Immature natural killer cell (primary cell): Measurements from ENCODE around the gene SLF2. TPM values are rescaled to one million over a fixed set of nuclear protein-coding genes. Genes with fewer than 3 reads are reported as not detected.

Source experiments
- DNase-seq, 3 donors: peaks; one replicate each; pipeline ENCODE4 v3.0.0; 2022; ENCODE audit warnings: mixed read lengths in 1 of 3
- H3K27ac Mint-ChIP-seq, 6 donors: one replicate each; pipeline ENCODE4 v1.8.0; 2020; ENCODE audit warnings: mixed read lengths in 6 of 6, mild to moderate bottlenecking in 5 of 6, inconsistent platforms in 4 of 6, moderate library complexity in 3 of 6
- H3K27me3 Mint-ChIP-seq, 3 donors: one replicate each; pipeline ENCODE4 v1.8.0; 2020 to 2021; ENCODE audit warnings: low read depth in 3 of 3, mild to moderate bottlenecking in 3 of 3, mixed read lengths in 3 of 3, moderate library complexity in 3 of 3, inconsistent platforms in 1 of 3
- H3K36me3 Mint-ChIP-seq, 3 donors: one replicate each; pipeline ENCODE4 v1.8.0; 2020; ENCODE audit warnings: mixed read lengths in 3 of 3, inconsistent platforms in 2 of 3, mild to moderate bottlenecking in 2 of 3
- H3K4me1 Mint-ChIP-seq, 2 donors: one replicate each; pipeline ENCODE4 v1.8.0; 2020; ENCODE audit warnings: inconsistent platforms in 2 of 2, mild to moderate bottlenecking in 2 of 2, mixed read lengths in 2 of 2, moderate library complexity in 1 of 2
- H3K4me3 Mint-ChIP-seq, 5 donors: one replicate each; pipeline ENCODE4 v1.8.0; 2020; ENCODE audit warnings: mild to moderate bottlenecking in 5 of 5, mixed read lengths in 5 of 5, inconsistent platforms in 3 of 5, moderate library complexity in 3 of 5
- H3K9me3 Mint-ChIP-seq, 6 donors: one replicate each; pipeline ENCODE4 v1.8.0; 2020; ENCODE audit warnings: mild to moderate bottlenecking in 6 of 6, mixed read lengths in 6 of 6, inconsistent platforms in 4 of 6, moderate library complexity in 3 of 6
- polyA plus RNA-seq, 3 donors: library from polyadenylated mRNA; unstranded; fragments of 300-500 nt; fragmentation: Illumina TruSeq; gene quantifications; one replicate each; pipeline ENCODE4 v1.2.3, GENCODE V29; 2021

SLF2 gene
- polyA plus RNA-seq, 3 donors from 2014 or later = 6.1 to 21.3 (median 8.9) TPM

DNA sequence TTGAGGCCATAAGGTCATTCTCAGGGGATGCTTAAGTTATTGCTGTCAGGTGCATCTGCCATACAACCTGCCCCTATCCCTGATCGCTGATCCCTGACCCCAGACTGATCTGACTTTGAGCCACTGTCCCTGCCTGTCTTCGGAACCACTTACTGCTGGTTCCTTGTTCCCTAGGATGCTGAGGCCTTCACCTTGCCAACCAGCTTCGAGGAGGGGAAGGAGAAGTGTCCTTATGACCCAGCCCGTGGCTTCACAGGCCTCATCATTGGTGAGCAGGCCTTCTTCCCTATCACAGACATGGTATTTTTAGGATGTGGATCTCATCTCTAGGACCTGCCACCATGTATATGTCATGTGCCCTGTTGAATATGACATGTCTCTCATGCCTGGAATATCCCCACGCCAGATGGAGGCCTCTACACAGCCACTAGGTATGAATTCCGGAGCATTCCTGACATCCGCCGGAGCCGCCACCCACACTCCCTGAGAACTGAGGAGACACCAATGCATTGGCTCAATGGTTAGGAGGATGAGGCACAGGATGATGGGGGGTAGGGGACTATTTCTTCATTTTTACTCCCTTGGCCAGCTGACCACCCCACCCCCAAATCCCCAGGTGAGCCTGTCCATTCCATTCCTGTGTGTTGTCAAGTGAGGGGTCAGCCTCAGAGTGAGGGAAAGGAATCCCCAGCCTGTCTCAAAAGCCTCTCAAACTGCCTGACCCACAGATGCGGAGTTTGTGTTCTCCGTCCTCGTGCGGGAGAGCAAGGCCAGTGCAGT, 65.5 kb downstream of the SLF2 start:
- no peaks in the 10 kb centered on the region for H3K4me1 Mint-ChIP-seq
- peaks cover 11 to 19% (median 18%) of the 10 kb centered on the region in 3 donors for H3K36me3 Mint-ChIP-seq
- no peak overlapping the region for H3K4me3 Mint-ChIP-seq
- H3K27me3 Mint-ChIP-seq = peaks cover 0 to 2% (median 2%) of the 10 kb centered on the region in 3 donors
- no peak overlapping the region for H3K27ac Mint-ChIP-seq
- no peak for DNase-seq
- H3K9me3 Mint-ChIP-seq = no peaks in the 10 kb centered on the region

DNA sequence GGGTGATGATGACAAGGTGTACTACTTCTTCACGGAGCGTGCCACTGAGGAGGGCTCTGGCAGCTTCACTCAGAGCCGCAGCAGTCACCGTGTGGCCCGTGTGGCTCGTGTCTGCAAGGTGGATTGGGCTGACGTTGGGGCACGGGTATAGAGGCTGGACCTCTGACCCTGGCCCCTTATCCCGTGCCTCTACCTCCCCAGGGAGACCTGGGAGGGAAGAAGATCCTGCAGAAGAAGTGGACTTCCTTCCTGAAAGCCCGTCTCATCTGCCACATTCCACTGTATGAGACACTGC, 66.1 kb downstream of the SLF2 start:
- Mint-ChIP-seq H3K27ac (no peak overlapping the region), H3K36me3 (peaks cover 11 to 19% (median 18%) of the 10 kb centered on the region in 3 donors)

GRCh38 chr10:100979791-100980272, 67.1 kb downstream of the SLF2 start:
- no peak for DNase-seq
- Mint-ChIP-seq H3K27ac (no peak overlapping the region), H3K36me3 (peaks cover 11 to 19% (median 18%) of the 10 kb centered on the region in 3 donors), H3K9me3 (no peaks in the 10 kb centered on the region), H3K27me3 (peaks cover 0 to 2% (median 2%) of the 10 kb centered on the region in 3 donors), H3K4me3 (no peak overlapping the region), H3K4me1 (no peaks in the 10 kb centered on the region)

More for the DNA sequence above, 66.1 kb downstream of the SLF2 start:
- Mint-ChIP-seq H3K27me3 (peaks cover 0 to 2% (median 2%) of the 10 kb centered on the region in 3 donors), H3K9me3 (no peaks in the 10 kb centered on the region), H3K4me3 (no peak overlapping the region), H3K4me1 (no peaks in the 10 kb centered on the region)
- DNase-seq = no peak

DNA sequence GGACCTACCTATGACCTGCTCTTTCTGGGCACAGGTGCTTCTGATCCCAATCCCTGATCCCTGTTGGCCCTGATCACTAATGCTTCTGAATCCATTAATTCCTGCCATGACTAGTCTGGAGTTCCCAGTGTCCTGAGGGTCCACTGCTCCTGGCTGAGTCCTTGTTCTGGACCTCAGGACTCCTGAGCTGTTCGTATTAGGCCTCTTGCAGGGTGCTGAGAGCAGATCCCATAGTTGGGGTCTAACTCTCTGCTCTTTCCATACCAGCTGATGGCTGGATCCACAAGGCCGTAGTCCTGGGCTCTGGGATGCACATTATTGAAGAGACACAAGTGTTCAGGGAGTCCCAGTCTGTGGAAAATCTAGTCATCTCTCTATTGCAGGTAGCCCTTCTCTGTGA, 67.5 kb downstream of the SLF2 start:
- no peaks in the 10 kb centered on the region for H3K4me1 Mint-ChIP-seq
- peaks cover 0 to 2% (median 2%) of the 10 kb centered on the region in 3 donors for H3K27me3 Mint-ChIP-seq
- DNase-seq = no peak
- no peaks in the 10 kb centered on the region for H3K9me3 Mint-ChIP-seq
- H3K27ac Mint-ChIP-seq = peak overlapping the region in 1 of 6 donors; percentile 55
- no peak overlapping the region for H3K4me3 Mint-ChIP-seq
- peaks cover 11 to 19% (median 18%) of the 10 kb centered on the region in 3 donors for H3K36me3 Mint-ChIP-seq

DNA sequence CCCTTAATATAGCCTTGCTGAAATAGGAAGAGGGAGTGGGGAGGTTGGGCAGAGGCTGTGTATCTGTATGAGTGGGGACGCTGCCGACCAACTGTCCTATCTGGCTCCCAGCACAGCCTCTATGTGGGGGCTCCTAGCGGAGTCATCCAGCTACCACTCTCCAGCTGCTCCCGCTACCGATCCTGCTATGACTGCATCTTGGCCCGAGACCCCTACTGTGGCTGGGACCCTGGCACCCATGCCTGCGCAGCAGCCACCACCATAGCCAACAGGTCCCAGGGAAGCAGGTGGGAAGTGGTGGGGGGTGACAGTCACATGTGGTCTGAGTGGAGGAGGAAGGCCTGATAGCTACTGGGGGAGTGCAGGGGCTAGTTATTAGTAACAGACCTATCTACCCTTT, 67.9 kb downstream of the SLF2 start:
- no peak overlapping the region for H3K27ac Mint-ChIP-seq
- no peak for DNase-seq

DNA sequence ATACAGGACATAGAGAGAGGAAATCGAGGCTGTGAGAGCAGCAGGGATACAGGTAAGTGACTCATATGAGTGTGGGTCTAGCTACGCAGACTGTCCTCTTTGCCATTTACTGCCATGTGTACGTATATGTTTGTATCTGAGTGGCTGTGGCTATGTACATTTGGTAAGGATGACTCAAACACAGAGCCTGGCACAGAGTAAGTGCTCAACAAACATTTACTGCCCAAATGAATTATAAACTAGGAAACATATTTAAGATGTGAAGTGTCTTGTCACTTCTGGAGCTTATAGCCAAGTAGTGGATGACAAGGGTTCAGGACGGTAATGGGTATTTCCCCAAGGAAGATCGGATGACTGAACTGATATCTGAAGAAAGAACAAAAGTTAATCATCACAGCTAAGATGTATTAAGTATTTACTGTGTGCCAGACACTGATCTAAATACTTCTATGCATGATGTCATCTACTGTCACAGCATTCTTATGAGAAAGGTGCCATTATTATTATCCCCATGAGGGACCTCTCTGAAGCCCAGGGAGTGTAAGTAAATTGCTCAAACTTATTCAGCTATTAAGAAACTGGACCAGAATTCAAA, 68.5 kb downstream of the SLF2 start:
- H3K27ac Mint-ChIP-seq = no peak overlapping the region
- no peak overlapping the region for H3K4me3 Mint-ChIP-seq
- peaks cover 11 to 22% (median 19%) of the 10 kb centered on the region in 3 donors for H3K36me3 Mint-ChIP-seq
- peaks cover 8 to 9% of the 10 kb centered on the region in 2 donors for H3K4me1 Mint-ChIP-seq
- DNase-seq = no peak
- H3K27me3 Mint-ChIP-seq = peaks cover 0 to 2% (median 2%) of the 10 kb centered on the region in 3 donors
- H3K9me3 Mint-ChIP-seq = no peaks in the 10 kb centered on the region

More for the DNA sequence above, 67.9 kb downstream of the SLF2 start:
- peaks cover 11 to 21% (median 19%) of the 10 kb centered on the region in 3 donors for H3K36me3 Mint-ChIP-seq
- H3K4me1 Mint-ChIP-seq = peaks cover 3% of the 10 kb centered on the region in 2 donors
- H3K9me3 Mint-ChIP-seq = no peaks in the 10 kb centered on the region
- H3K4me3 Mint-ChIP-seq = no peak overlapping the region
- peaks cover 0 to 2% (median 2%) of the 10 kb centered on the region in 3 donors for H3K27me3 Mint-ChIP-seq

GRCh38 chr10:100982916-100983830, 70.4 kb downstream of the SLF2 start:
- no peak for DNase-seq
- Mint-ChIP-seq H3K9me3 (no peaks in the 10 kb centered on the region), H3K27me3 (peaks cover 0 to 7% (median 2%) of the 10 kb centered on the region in 3 donors), H3K4me1 (peaks cover 26 to 28% of the 10 kb centered on the region in 2 donors), H3K27ac (peak overlapping the region in 2 of 6 donors; percentile 14 to 61), H3K4me3 (no peak overlapping the region), H3K36me3 (peaks cover 11 to 19% (median 15%) of the 10 kb centered on the region in 3 donors)

DNA sequence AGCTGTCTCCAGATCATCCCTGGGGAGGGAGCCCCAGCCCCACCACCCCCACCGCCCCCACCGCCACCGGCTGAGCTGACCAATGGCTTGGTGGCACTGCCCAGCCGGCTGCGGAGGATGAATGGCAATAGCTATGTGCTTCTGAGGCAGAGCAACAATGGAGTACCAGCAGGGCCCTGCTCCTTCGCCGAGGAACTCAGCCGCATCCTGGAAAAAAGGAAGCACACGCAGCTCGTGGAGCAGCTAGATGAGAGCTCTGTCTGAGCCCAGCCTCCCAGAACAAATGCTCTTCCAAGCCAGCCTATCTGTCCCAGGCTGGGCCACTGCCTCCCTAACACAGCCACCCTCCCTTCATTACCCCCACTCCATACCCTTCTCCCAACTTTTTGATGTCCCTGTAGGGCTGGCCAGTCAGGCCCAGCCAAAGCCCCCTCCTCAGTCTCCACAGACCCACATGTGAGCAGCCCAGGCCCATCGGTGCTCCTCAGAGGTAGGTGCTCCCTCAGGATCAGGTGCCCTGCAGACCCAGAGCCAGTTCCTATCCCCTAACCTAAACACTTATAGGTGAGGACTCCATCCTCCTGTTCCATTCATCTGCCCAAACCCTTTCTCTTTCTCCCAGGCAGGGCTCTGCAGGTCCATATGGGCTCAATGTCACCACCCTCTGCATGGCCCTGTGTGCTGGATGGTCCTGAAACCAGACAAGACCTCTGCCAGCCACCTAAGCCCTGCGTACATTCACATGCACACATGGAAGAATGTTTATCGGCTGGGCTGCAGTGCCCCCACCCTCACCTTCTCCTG, 71.3 kb downstream of the SLF2 start:
- H3K27me3 Mint-ChIP-seq = peaks cover 0 to 7% (median 2%) of the 10 kb centered on the region in 3 donors
- H3K4me1 Mint-ChIP-seq = peaks cover 26 to 28% of the 10 kb centered on the region in 2 donors
- H3K27ac Mint-ChIP-seq = no peak overlapping the region
- peaks cover 9 to 19% (median 15%) of the 10 kb centered on the region in 3 donors for H3K36me3 Mint-ChIP-seq
- no peaks in the 10 kb centered on the region for H3K9me3 Mint-ChIP-seq
- no peak for DNase-seq
- H3K4me3 Mint-ChIP-seq = no peak overlapping the region

DNA sequence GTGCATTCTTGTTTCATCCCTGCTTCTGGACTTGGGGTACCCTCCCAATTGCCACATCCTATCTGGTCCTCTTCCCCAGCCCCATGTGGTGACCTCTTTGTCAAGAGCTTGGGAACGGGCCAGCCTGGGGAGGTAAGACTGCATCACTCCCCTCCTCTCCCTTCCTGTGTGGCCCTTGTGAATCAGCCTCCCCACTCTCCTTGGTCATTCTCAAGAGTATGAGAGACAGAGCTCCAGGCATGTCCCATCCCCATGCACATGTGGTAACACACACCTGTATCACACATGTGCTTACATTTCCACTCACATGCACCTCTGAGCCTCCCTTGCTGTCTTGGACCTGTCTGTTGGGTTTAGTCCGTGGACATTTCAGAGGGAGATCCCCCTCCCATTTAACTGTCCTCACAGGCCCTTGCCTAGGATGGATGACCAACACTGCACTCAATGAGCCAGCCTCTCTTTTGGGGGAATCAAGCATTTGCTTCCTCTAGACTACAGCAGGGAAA, 72.0 kb downstream of the SLF2 start:
- Mint-ChIP-seq H3K27ac (no peak overlapping the region), H3K27me3 (peaks cover 0 to 7% (median 2%) of the 10 kb centered on the region in 3 donors), H3K4me1 (peaks cover 26 to 28% of the 10 kb centered on the region in 2 donors), H3K36me3 (peaks cover 7 to 19% (median 15%) of the 10 kb centered on the region in 3 donors), H3K9me3 (no peaks in the 10 kb centered on the region), H3K4me3 (peak overlapping the region in 1 of 5 donors; percentile 33)
- DNase-seq = no peak

GRCh38 chr10:100985336-100985735, 72.6 kb downstream of the SLF2 start:
- H3K27me3 Mint-ChIP-seq = peaks cover 0 to 7% (median 2%) of the 10 kb centered on the region in 3 donors
- peak overlapping the region in 3 of 5 donors; percentile 58 to 93 (median 91) for H3K4me3 Mint-ChIP-seq
- DNase-seq = no peak
- peaks cover 26 to 28% of the 10 kb centered on the region in 2 donors for H3K4me1 Mint-ChIP-seq
- H3K9me3 Mint-ChIP-seq = no peaks in the 10 kb centered on the region
- peaks cover 8 to 21% (median 17%) of the 10 kb centered on the region in 3 donors for H3K36me3 Mint-ChIP-seq
- no peak overlapping the region for H3K27ac Mint-ChIP-seq

GRCh38 chr10:100986623-100986951, 73.8 kb downstream of the SLF2 start:
- no peak for DNase-seq

GRCh38 chr10:100986952-100987684, 74.4 kb downstream of the SLF2 start, which contains the start of the genes MRPL43 and TWNK:
TSS of gene MRPL43 (minus strand) at chr10:100987497. CDS start at chr10:100987443, 54 bp downstream.
TSS of gene TWNK (plus strand) at chr10:100987543. CDS start at chr10:100988211, 668 bp downstream.
- peak within 1 kb of the TSS; percentile 89 to 96 (median 91) for H3K4me3 Mint-ChIP-seq
- H3K36me3 Mint-ChIP-seq = peaks cover 19 to 25% (median 21%) of the 10 kb centered on the region in 3 donors
- DNase-seq = peak; percentile 80 to 83 (median 81)
- H3K4me1 Mint-ChIP-seq = peaks cover 26 to 28% of the 10 kb centered on the region in 2 donors
- H3K27ac Mint-ChIP-seq = peak within 1 kb of the TSS; percentile 77 to 89 (median 86)
- no peaks in the 10 kb centered on the region for H3K9me3 Mint-ChIP-seq
- H3K27me3 Mint-ChIP-seq = peaks cover 0 to 7% (median 3%) of the 10 kb centered on the region in 3 donors

More at GRCh38 chr10:100986623-100986951, 73.8 kb downstream of the SLF2 start:
- H3K4me3 Mint-ChIP-seq = peak overlapping the region; percentile 89 to 96 (median 91)
- H3K27ac Mint-ChIP-seq = peak overlapping the region in 4 of 6 donors; percentile 60 to 89 (median 84)
- H3K27me3 Mint-ChIP-seq = peaks cover 0 to 7% (median 4%) of the 10 kb centered on the region in 3 donors
- no peaks in the 10 kb centered on the region for H3K9me3 Mint-ChIP-seq
- peaks cover 20 to 27% (median 23%) of the 10 kb centered on the region in 3 donors for H3K36me3 Mint-ChIP-seq
- peaks cover 26 to 28% of the 10 kb centered on the region in 2 donors for H3K4me1 Mint-ChIP-seq
